ENCODE data around the gene NAE1. TPM values are rescaled to one million over a fixed set of nuclear protein-coding genes. Genes with fewer than 3 reads are reported as not detected.

The NAE1 gene
- total RNA-seq, 2 donors from 2014 or later: 37.4 to 37.6 TPM

GRCh38 chr16:66752958-66753357 is 77.8 kb downstream of the NAE1 start:
- DNase-seq (ENCODE audit: low spot score): no peak
- intact Hi-C loops (cut with DNase I): no loop called here

Other genes starting within 250 kb of the NAE1 start
- 10 to 100 TPM; 25.8 to 29.7 TPM for gene CMTM3, start 226.3 kb downstream of the NAE1 start, total RNA-seq
- 10 to 100 TPM; 14.8 to 15.0 TPM for gene CMTM4, start 134.2 kb downstream of the NAE1 start, total RNA-seq
- gene DYNC1LI2, start 79.4 kb downstream of the NAE1 start, total RNA-seq: 100 to 1,000 TPM; 159 to 192 TPM
- under 1 TPM in 1 of 2 donors, not detected in 1; 0.28 TPM for gene TERB1, start 29.4 kb downstream of the NAE1 start, total RNA-seq
- not detected for gene CA7, start 13.4 kb upstream of the NAE1 start, total RNA-seq
- gene PDP2, start 49.5 kb upstream of the NAE1 start, total RNA-seq: 1 to 10 TPM; 5.0 to 5.5 TPM
- not detected for gene CDH16, start 87.9 kb upstream of the NAE1 start, total RNA-seq
- 10 to 100 TPM in 1 of 2 donors, 1 to 10 TPM in 1; 8.2 to 11.6 TPM for gene RRAD, start 94.6 kb upstream of the NAE1 start, total RNA-seq
- 10 to 100 TPM; 53.0 to 60.3 TPM for gene CIAO2B, start 103.4 kb upstream of the NAE1 start, total RNA-seq
- 10 to 100 TPM; 26.7 to 31.3 TPM for gene CES2, start 104.5 kb upstream of the NAE1 start, total RNA-seq
- gene CES3, start 130.3 kb upstream of the NAE1 start, total RNA-seq: 1 to 10 TPM in 1 of 2 donors, under 1 TPM in 1; 0.10 to 1.3 TPM
- 1 to 10 TPM; 2.8 to 7.4 TPM for gene CES4A, start 157.6 kb upstream of the NAE1 start, total RNA-seq
- gene CBFB, start 198.2 kb upstream of the NAE1 start, total RNA-seq: 10 to 100 TPM; 39.7 to 42.0 TPM